ENCODE results near the gene SGMS2. TPM values are rescaled to one million over a fixed set of nuclear protein-coding genes. Genes with fewer than 3 reads are reported as not detected.

SGMS2 gene
- total and polyA plus RNA-seq, 10 of the 15 experiments (the other 5 are each of a cell fraction or from before 2014, with no cell fraction given): under 0.01 to 3.2 (median 0.17) TPM; not detected in 4

GRCh38 chr4:107916623-107917022 lies 91.9 kb downstream of the SGMS2 start:
- ChIA-PET SMC1A (ENCODE audit: uncharacterized antibody, unreplicated experiment) (no interaction called here), POLR2A (no interaction called here), RAD21 (ENCODE audit: unreplicated experiment) (no interaction called here), CTCF (interaction anchor here (0.9 to 3.1 kb wide), 2 partner anchors 102 to 158 kb away, joined by 3 to 17 read pairs; no protein-coding TSS in a partner anchor)
- DNase-seq (ENCODE audit: low read depth, low spot score) (no peak), ATAC-seq (no peak), FAIRE-seq (no peak)
- H3K4me1 ChIP-seq (ENCODE audit: control insufficient read depth, insufficient read depth, low read length): no peaks in the 10 kb centered on the region
- in situ Hi-C loops (cut with MboI) (no loop called here), intact Hi-C loops (cut with micrococcal nuclease; ENCODE audit: unreplicated experiment) (no loop called here)
- no peak overlapping the region for H3K9ac ChIP-seq (ENCODE audit: control insufficient read depth, insufficient read depth, low read length)
- no peaks in the 10 kb centered on the region for H3K36me3 ChIP-seq (ENCODE audit: control insufficient read depth in 2 of 2, insufficient read depth in 2 of 2, low read length in 1 of 2)
- H3K27me3 ChIP-seq (replicated peaks in 1 of 2; ENCODE audit: control insufficient read depth in 2 of 2, insufficient read depth in 2 of 2, low read length in 1 of 2): no peaks in the 10 kb centered on the region
- H3K27ac ChIP-seq (ENCODE audit: control insufficient read depth, insufficient read depth): no peak overlapping the region
- H3K9me3 ChIP-seq (replicated peaks; ENCODE audit: control insufficient read depth, insufficient read depth, low read length): no peaks in the 10 kb centered on the region; the same call in 1 of the 3 replicates
- no peaks in the 10 kb centered on the region for H3K79me2 ChIP-seq (ENCODE audit: control insufficient read depth, insufficient read depth, low read length)
- H4K20me1 ChIP-seq (ENCODE audit: control insufficient read depth, insufficient read depth): no peaks in the 10 kb centered on the region
- TF ChIP-seq MLLT1 (IDR thresholded peaks at IDR 0.05) (no peak), CBFB (IDR thresholded peaks at IDR 0.05; ENCODE audit: low read depth) (no peak), BMI1 (IDR thresholded peaks at IDR 0.05; ENCODE audit: borderline replicate concordance) (no peak), NR2C2 (IDR thresholded peaks at IDR 0.05; ENCODE audit: borderline replicate concordance, control insufficient read depth, insufficient read length, low read depth) (no peak), ZNF687 (IDR thresholded peaks at IDR 0.05) (no peak), CHD4 (IDR thresholded peaks at IDR 0.05) (no peak), ZNF384 (IDR thresholded peaks at IDR 0.05; ENCODE audit: borderline replicate concordance, low read depth, low read length) (no peak), IRF4 (IDR thresholded peaks at IDR 0.05; ENCODE audit: low read depth, low read length) (no peak), CUX1 (IDR thresholded peaks at IDR 0.05; ENCODE audit: insufficient replicate concordance, low read depth, low read length) (no peak), POU2F2 (IDR thresholded peaks at IDR 0.05; ENCODE audit: borderline replicate concordance, low read depth, low read length) (no peak), TCF7 (IDR thresholded peaks at IDR 0.05; ENCODE audit: borderline replicate concordance) (no peak)
- H3K4me3 ChIP-seq: no peak overlapping the region
- BruUV-seq (replicated peaks): no TSS peak
- no peak overlapping the region for H2AFZ ChIP-seq (ENCODE audit: control insufficient read depth, low read depth, low read length)
- H3K4me2 ChIP-seq (ENCODE audit: control insufficient read depth, insufficient read depth): no peak overlapping the region
